MM.1S (cell line): ENCODE results near the gene MSI2.

Experiments used
- DNase-seq: peaks from one replicate; pipeline ENCODE4 v3.0.0-alpha.2; 2015
- H2AFZ ChIP-seq: fragments of 300-600 bp; sonication (generic); 2 replicates; pipeline ENCODE4 v1.6.0; 2016; ENCODE audit warnings: antibody characterized with exemption, low read length
- H3F3A ChIP-seq: fragments of 300-600 bp; sonication (generic); 2 replicates; pipeline ENCODE4 v1.6.1; 2016; ENCODE audit warnings: mild to moderate bottlenecking, antibody characterized with exemption, low read length, moderate library complexity, mixed read lengths; ENCODE audit not compliant: insufficient read depth
- H3K27ac ChIP-seq: fragments of 300-600 bp; sonication (generic); 2 replicates; pipeline ENCODE4 v1.5.1; 2016; ENCODE audit warnings: mild to moderate bottlenecking, low read length
- H3K27me3 ChIP-seq: fragments of 300-600 bp; sonication (generic); replicated peaks from 2 replicates; pipeline ENCODE4 v1.6.0; 2016; ENCODE audit warnings: low read length; ENCODE audit not compliant: insufficient read depth
- H3K36me3 ChIP-seq: fragments of 300-600 bp; sonication (generic); replicated peaks from 2 replicates; pipeline ENCODE4 v1.6.1; 2016; ENCODE audit warnings: mild to moderate bottlenecking, low read length, mixed read lengths; ENCODE audit not compliant: insufficient read depth
- H3K4me1 ChIP-seq: fragments of 300-600 bp; sonication (generic); 2 replicates; pipeline ENCODE4 v1.6.1; 2016; ENCODE audit warnings: low read length, mixed read lengths
- H3K4me2 ChIP-seq: fragments of 300-600 bp; sonication (generic); 2 replicates; pipeline ENCODE4 v1.6.0; 2016; ENCODE audit warnings: low read depth, low read length
- H3K4me3 ChIP-seq: fragments of 300-600 bp; sonication (generic); 2 replicates; pipeline ENCODE4 v1.5.1; 2016; ENCODE audit warnings: low read length, mixed read lengths
- H3K79me2 ChIP-seq: fragments of 300-600 bp; sonication (generic); 2 replicates; pipeline ENCODE4 v1.6.1; 2016; ENCODE audit warnings: mixed run types, low read length, mixed read lengths
- H3K9ac ChIP-seq: fragments of 300-600 bp; sonication (generic); 2 replicates; pipeline ENCODE4 v1.6.1; 2016; ENCODE audit warnings: low read length, mixed read lengths
- H3K9me2 ChIP-seq: fragments of 300-600 bp; sonication (generic); replicated peaks from 2 replicates; pipeline ENCODE4 v1.6.1; 2016; ENCODE audit warnings: mild to moderate bottlenecking, low read length, mixed read lengths; ENCODE audit not compliant: insufficient read depth
- H3K9me3 ChIP-seq: fragments of 300-600 bp; sonication (generic); replicated peaks from 2 replicates; pipeline ENCODE4 v1.6.1; 2016; ENCODE audit warnings: mild to moderate bottlenecking, low read length, mixed read lengths; ENCODE audit not compliant: insufficient read depth
- H4K20me1 ChIP-seq: fragments of 300-600 bp; sonication (generic); 2 replicates; pipeline ENCODE4 v1.6.1; 2016; ENCODE audit warnings: mild to moderate bottlenecking, low read length, moderate library complexity, mixed read lengths; ENCODE audit not compliant: insufficient read depth
- CTCF ChIP-seq: fragments of 300-600 bp; sonication (generic); IDR thresholded peaks from 2 replicates; pipeline ENCODE4 v1.5.1; 2016; ENCODE audit warnings: antibody characterized with exemption, low read length, mixed read lengths
- EZH2 ChIP-seq: fragments of 300-600 bp; sonication (generic); optimal IDR thresholded peaks from 2 replicates; pipeline ENCODE3; 2017; ENCODE audit warnings: low read depth, mild to moderate bottlenecking, antibody characterized with exemption, low read length, mixed read lengths
- EZH2phosphoT487 ChIP-seq: fragments of 300-600 bp; sonication (generic); IDR thresholded peaks from 2 replicates; pipeline ENCODE4 v1.6.1; 2018; ENCODE audit warnings: antibody characterized with exemption, low read length

Gene MSI2

GRCh38 chr17:57330587-57330986 is 74.3 kb downstream of the MSI2 start:
- DNase-seq: no peak
- Histone ChIP-seq H3K4me3 (no peak overlapping the region), H3K4me1 (no peaks in the 10 kb centered on the region), H3K4me2 (no peak overlapping the region), H3K9me3 (no peaks in the 10 kb centered on the region), H2AFZ (no peak overlapping the region), H3K36me3 (no peaks in the 10 kb centered on the region), H3F3A (no peaks in the 10 kb centered on the region), H3K79me2 (peaks cover 90% of the 10 kb centered on the region), H4K20me1 (0 out of 2 replicates have a peak, but pooled peaks cover 3% of the 10 kb centered on the region), H3K27me3 (no peaks in the 10 kb centered on the region), H3K27ac (no peak overlapping the region), H3K9me2 (no peaks in the 10 kb centered on the region), H3K9ac (no peak overlapping the region)
- TF ChIP-seq CTCF (no peak), EZH2phosphoT487 (no peak), EZH2 (no peak)

GRCh38 chr17:57331423-57331822 is 75.1 kb downstream of the MSI2 start:
- Histone ChIP-seq H4K20me1 (0 out of 2 replicates have a peak, but pooled peaks cover 7% of the 10 kb centered on the region), H3K27ac (no peak overlapping the region), H3K9me3 (no peaks in the 10 kb centered on the region), H3F3A (no peaks in the 10 kb centered on the region), H3K9me2 (no peaks in the 10 kb centered on the region), H3K27me3 (no peaks in the 10 kb centered on the region), H3K4me3 (no peak overlapping the region), H3K9ac (no peak overlapping the region), H3K36me3 (no peaks in the 10 kb centered on the region), H2AFZ (no peak overlapping the region), H3K4me2 (no peak overlapping the region), H3K79me2 (peaks cover 90% of the 10 kb centered on the region), H3K4me1 (no peaks in the 10 kb centered on the region)
- DNase-seq: no peak
- no peak for TF ChIP-seq EZH2
- TF ChIP-seq CTCF: no peak
- TF ChIP-seq EZH2phosphoT487: no peak

- Histone ChIP-seq H3K36me3 (no peaks in the 10 kb centered on the region), H3K9me2 (no peaks in the 10 kb centered on the region), H3K4me2 (no peak overlapping the region), H3K79me2 (peaks cover 90% of the 10 kb centered on the region), H3K4me3 (no peak overlapping the region), H3K27ac (no peak overlapping the region), H3K9ac (no peak overlapping the region), H3K27me3 (no peaks in the 10 kb centered on the region), H3K9me3 (no peaks in the 10 kb centered on the region), H3F3A (no peaks in the 10 kb centered on the region), H2AFZ (no peak overlapping the region), H4K20me1 (0 out of 2 replicates have a peak, but pooled peaks cover 7% of the 10 kb centered on the region), H3K4me1 (no peaks in the 10 kb centered on the region)
- no peak for TF ChIP-seq EZH2phosphoT487
- TF ChIP-seq EZH2: no peak
- TF ChIP-seq CTCF: no peak
- DNase-seq: no peak
These were observed 76.2 kb downstream of the MSI2 start for GRCh38 chr17:57332501-57332900.
